GM23248 (cell line): ENCODE results near the gene TOP1. TPM values are rescaled to one million over a fixed set of nuclear protein-coding genes. Genes with fewer than 3 reads are reported as not detected.

Experiments
- DNase-seq: peaks from one replicate; pipeline ENCODE4 v3.0.0-alpha.2; 2015
- H2AFZ ChIP-seq: fragments of 200-600 bp; sonication (generic); 2 replicates; pipeline ENCODE4 v1.6.1; 2016; ENCODE audit warnings: antibody characterized with exemption
- H3F3A ChIP-seq: fragments of 200-600 bp; sonication (generic); 2 replicates; pipeline ENCODE4 v1.6.1; 2016; ENCODE audit warnings: mild to moderate bottlenecking, antibody characterized with exemption, mixed run types; ENCODE audit not compliant: insufficient read depth
- H3K27ac ChIP-seq: fragments of 200-600 bp; sonication (generic); 2 replicates; pipeline ENCODE4 v1.5.1; 2016; ENCODE audit warnings: mild to moderate bottlenecking
- H3K27me3 ChIP-seq: fragments of 200-600 bp; sonication (generic); replicated peaks from 2 replicates; pipeline ENCODE4 v1.6.1; 2016; ENCODE audit warnings: mild to moderate bottlenecking; ENCODE audit not compliant: insufficient read depth
- H3K36me3 ChIP-seq: fragments of 200-600 bp; sonication (generic); 2 replicates; pipeline ENCODE4 v1.6.1; 2016; ENCODE audit warnings: low read depth, mild to moderate bottlenecking
- H3K4me1 ChIP-seq: fragments of 200-600 bp; sonication (generic); 2 replicates; pipeline ENCODE4 v1.6.1; 2016; ENCODE audit warnings: mild to moderate bottlenecking; ENCODE audit not compliant: insufficient read depth
- H3K4me2 ChIP-seq: fragments of 200-600 bp; sonication (generic); one replicate; pipeline ENCODE4 v1.6.1; 2016; ENCODE audit warnings: mild to moderate bottlenecking; ENCODE audit not compliant: unreplicated experiment
- H3K4me3 ChIP-seq: fragments of 200-600 bp; sonication (generic); 2 replicates; pipeline ENCODE4 v1.5.1; 2016; ENCODE audit warnings: mild to moderate bottlenecking
- H3K79me2 ChIP-seq: fragments of 200-600 bp; sonication (generic); 2 replicates; pipeline ENCODE4 v1.6.1; 2016; ENCODE audit warnings: mild to moderate bottlenecking; ENCODE audit not compliant: insufficient read depth
- H3K9ac ChIP-seq: fragments of 200-600 bp; sonication (generic); 2 replicates; pipeline ENCODE4 v1.6.1; 2016; ENCODE audit warnings: mild to moderate bottlenecking
- H3K9me2 ChIP-seq: fragments of 200-600 bp; sonication (generic); 2 replicates; pipeline ENCODE4 v1.6.1; 2016; ENCODE audit warnings: mixed run types, mild to moderate bottlenecking, moderate library complexity; ENCODE audit not compliant: insufficient read depth
- H3K9me3 ChIP-seq: fragments of 200-600 bp; sonication (generic); one replicate; pipeline ENCODE4 v1.6.1; 2017; ENCODE audit warnings: low read depth
- H4K20me1 ChIP-seq: fragments of 200-600 bp; sonication (generic); 2 replicates; pipeline ENCODE4 v1.6.0; 2016; ENCODE audit not compliant: insufficient read depth
- EZH2 ChIP-seq: fragments of 200-600 bp; sonication (generic); IDR thresholded peaks from 2 replicates; pipeline ENCODE4 v1.6.1; 2018; ENCODE audit warnings: antibody characterized with exemption, mild to moderate bottlenecking; ENCODE audit not compliant: insufficient read depth, poor library complexity, severe bottlenecking
- EZH2phosphoT487 ChIP-seq: fragments of 200-600 bp; sonication (generic); IDR thresholded peaks from 2 replicates; pipeline ENCODE4 v1.6.1; 2018; ENCODE audit warnings: antibody characterized with exemption, moderate library complexity, mild to moderate bottlenecking, low read depth; ENCODE audit not compliant: insufficient read depth
- WGBS, 2 experiments: methylation state at CpG; one replicate each; pipeline ENCODE4 v1.1.6; 2015 to 2017; ENCODE audit warnings: low lambda C conversion rate in 2 of 2, low coverage in 1 of 2; ENCODE audit errors: missing lambda C conversion rate in 2 of 2; 5-methylcytosine and 5-hydroxymethylcytosine counted together
- in situ Hi-C: fragments of 300-500 bp; cut with MboI; formaldehyde crosslinking; loops from 2 replicates; pipeline ENCODE4 v1.15.0; 2020
- polyA plus RNA-seq: library from polyadenylated mRNA; unstranded; fragments of >200 nt; fragmentation: Nextera tagmentation; extraction: Ambion mirVana; gene quantifications from 2 replicates; pipeline ENCODE4 v1.2.1, GENCODE V29; 2016
- total RNA-seq: library from RNA; depleted of rRNA; stranded (reverse); fragments of >200 nt; shearing (Covaris generic); gene quantifications from 2 replicates; pipeline ENCODE4 v1.2.3, GENCODE V29; 2014

TOP1 gene
- total and polyA plus RNA-seq, 2 experiments from 2014 or later: 9.0 to 17.9 TPM

DNA sequence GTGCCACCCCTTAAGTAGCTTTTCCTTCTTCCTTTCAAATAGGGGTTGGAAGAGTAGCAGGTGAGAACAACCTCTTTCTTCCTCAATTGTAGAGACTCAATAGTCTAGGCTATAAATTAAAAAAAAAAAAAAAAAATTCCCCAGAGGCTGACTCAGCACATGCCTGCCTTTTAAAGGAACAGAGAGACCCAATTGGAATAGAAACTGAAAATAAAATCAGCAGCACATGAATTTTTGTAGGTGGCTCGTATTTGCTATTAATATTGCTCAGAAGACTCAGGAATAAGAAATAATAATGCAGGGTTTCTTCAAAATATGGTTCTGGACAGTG is 19.3 kb downstream of the TOP1 start:
- Histone ChIP-seq H3K9me3 (no peaks in the 10 kb centered on the region), H3F3A (peaks cover 35% of the 10 kb centered on the region), H3K4me2 (peak overlapping the region; percentile 94), H2AFZ (peak overlapping the region; percentile 38; the same call in 1 of the 2 replicates), H3K4me1 (peaks cover 61% of the 10 kb centered on the region), H3K27me3 (no peaks in the 10 kb centered on the region), H4K20me1 (peaks cover 46% of the 10 kb centered on the region; the same call in 1 of the 2 replicates), H3K36me3 (no peaks in the 10 kb centered on the region), H3K79me2 (peaks cover 100% of the 10 kb centered on the region), H3K4me3 (peak overlapping the region; percentile 75), H3K9ac (peak overlapping the region; percentile 61), H3K9me2 (no peaks in the 10 kb centered on the region), H3K27ac (peak overlapping the region; percentile 30)
- TF ChIP-seq EZH2 (no peak), EZH2phosphoT487 (no peak)
- DNase-seq: peak; percentile 55
- in situ Hi-C loops: no loop called here
- WGBS, 2 experiments: 0 to 3% methylated on average over 1 of the region's 1 CpG

DNA sequence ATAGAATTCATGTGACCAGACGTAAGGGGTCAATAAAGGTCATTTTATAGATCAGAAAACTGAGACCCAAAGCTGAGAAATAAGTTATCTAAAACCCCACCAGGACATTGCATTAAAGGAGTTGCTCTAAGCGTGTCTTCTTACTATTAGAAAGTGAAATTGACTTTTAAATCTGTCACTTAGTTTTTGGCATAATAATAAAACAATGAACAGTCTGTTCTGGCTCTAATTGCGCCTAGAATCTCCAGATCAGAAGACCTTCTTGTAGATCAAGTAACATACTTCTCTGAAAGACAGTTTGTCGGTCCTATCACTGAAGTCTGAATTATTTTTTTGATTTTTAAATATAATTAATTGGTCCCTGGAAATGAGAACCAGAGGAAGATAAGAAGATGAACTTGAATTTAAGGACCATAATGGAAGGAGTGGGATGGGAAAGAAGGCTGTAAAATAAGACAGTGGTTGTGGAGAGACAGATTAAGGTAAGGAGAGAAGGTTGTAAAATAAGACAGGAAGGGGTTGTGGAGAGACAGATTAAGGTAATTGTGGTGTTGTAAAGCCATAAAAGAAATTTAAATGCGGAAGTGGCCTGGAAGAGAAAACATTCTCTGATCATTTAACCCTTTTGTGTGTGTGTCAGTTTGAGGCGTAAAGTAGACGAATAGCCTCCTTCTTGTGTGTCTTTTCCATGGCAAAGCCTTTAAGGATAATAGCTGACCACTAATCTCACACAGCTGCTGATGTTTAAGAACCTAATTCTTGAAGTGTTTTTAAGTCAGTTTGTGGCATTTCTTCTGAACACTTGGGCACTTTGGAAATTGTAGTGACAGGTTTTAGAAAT is 20.1 kb downstream of the TOP1 start:
- Histone ChIP-seq H3K9me2 (no peaks in the 10 kb centered on the region), H2AFZ (peak overlapping the region; percentile 38; the same call in 1 of the 2 replicates), H3K27me3 (no peaks in the 10 kb centered on the region), H3K36me3 (no peaks in the 10 kb centered on the region), H3K4me3 (peak overlapping the region; percentile 75), H3K4me2 (peak overlapping the region; percentile 94), H3K9ac (peak overlapping the region; percentile 61), H4K20me1 (peaks cover 46% of the 10 kb centered on the region; the same call in 1 of the 2 replicates), H3F3A (peaks cover 41% of the 10 kb centered on the region), H3K9me3 (no peaks in the 10 kb centered on the region), H3K27ac (peak overlapping the region; percentile 30), H3K4me1 (peaks cover 68% of the 10 kb centered on the region), H3K79me2 (peaks cover 99% of the 10 kb centered on the region)
- no peak for TF ChIP-seq EZH2
- no peak for TF ChIP-seq EZH2phosphoT487
- in situ Hi-C loops: no loop called here
- 45 to 46% methylated on average over 7 of the region's 7 CpGs for WGBS, 2 experiments
- DNase-seq: no peak

GRCh38 chr20:41049451-41049850 is 20.8 kb downstream of the TOP1 start:
- no peak overlapping the region for H3K27ac ChIP-seq
- no peak overlapping the region for H3K4me3 ChIP-seq
- in situ Hi-C loops: no loop called here
- no peaks in the 10 kb centered on the region for H3K9me3 ChIP-seq
- WGBS, 2 experiments: 63 to 66% methylated on average over 3 of the region's 3 CpGs
- H3K27me3 ChIP-seq: no peaks in the 10 kb centered on the region
- TF ChIP-seq EZH2phosphoT487: no peak
- no peak for TF ChIP-seq EZH2
- H3K36me3 ChIP-seq: no peaks in the 10 kb centered on the region
- peaks cover 48% of the 10 kb centered on the region for H3F3A ChIP-seq
- H3K9me2 ChIP-seq: no peaks in the 10 kb centered on the region
- no peak overlapping the region for H2AFZ ChIP-seq
- no peak for DNase-seq
- H4K20me1 ChIP-seq: peaks cover 46% of the 10 kb centered on the region; the same call in 1 of the 2 replicates
- no peak overlapping the region for H3K9ac ChIP-seq
- peaks cover 99% of the 10 kb centered on the region for H3K79me2 ChIP-seq
- H3K4me1 ChIP-seq: peaks cover 70% of the 10 kb centered on the region
- no peak overlapping the region for H3K4me2 ChIP-seq

GRCh38 chr20:41050361-41051008 is 21.9 kb downstream of the TOP1 start:
- Histone ChIP-seq H3K9me2 (no peaks in the 10 kb centered on the region), H3K27me3 (no peaks in the 10 kb centered on the region), H3K27ac (peak overlapping the region; percentile 21; the same call in 1 of the 2 replicates), H2AFZ (no peak overlapping the region), H3K4me1 (peaks cover 70% of the 10 kb centered on the region), H3F3A (peaks cover 52% of the 10 kb centered on the region), H3K4me2 (peak overlapping the region; percentile 46), H3K79me2 (peaks cover 99% of the 10 kb centered on the region), H4K20me1 (peaks cover 46% of the 10 kb centered on the region; the same call in 1 of the 2 replicates), H3K9me3 (no peaks in the 10 kb centered on the region), H3K36me3 (no peaks in the 10 kb centered on the region), H3K4me3 (no peak overlapping the region), H3K9ac (no peak overlapping the region)
- DNase-seq: peak; percentile 59
- no peak for TF ChIP-seq EZH2phosphoT487
- no peak for TF ChIP-seq EZH2
- in situ Hi-C loops: no loop called here
- WGBS, 2 experiments: 11 to 29% methylated on average over 1 of the region's 1 CpG
